Body of pancreas (tissue), 4 donors: ENCODE results near the gene NBEA. TPM values are rescaled to one million over a fixed set of nuclear protein-coding genes. Genes with fewer than 3 reads are reported as not detected.

ENCODE experiments used
- ATAC-seq: fragments of 150-250 bp; one replicate; pipeline ENCODE4 v1.9.1; 2016
- DNase-seq, 4 donors: peaks; one replicate each; pipeline ENCODE4 v3.0.0-alpha.2; 2019
- H3K27ac ChIP-seq, 4 donors: fragments of 200-600 bp; sonication (generic); 1 replicate in 3 of 4; 2 replicates in 1 of 4; pipeline versions ENCODE4 v1.5.1 to v1.6.1; 2016 to 2019; ENCODE audit warnings: mild to moderate bottlenecking in 1 of 4, mixed read lengths in 1 of 4, moderate library complexity in 1 of 4
- H3K27me3 ChIP-seq, 2 donors: fragments of 200-600 bp; sonication (generic); one replicate each; pipeline ENCODE4 v1.6.0; 2016; ENCODE audit warnings: mild to moderate bottlenecking in 1 of 2
- H3K36me3 ChIP-seq, 2 donors: fragments of 200-600 bp; sonication (generic); replicated peaks in 1 of 2; 2 replicates each; pipeline ENCODE4 v1.5.1; 2016; ENCODE audit warnings: low read depth in 2 of 2; ENCODE audit not compliant: insufficient read depth in 1 of 2
- H3K4me1 ChIP-seq: fragments of 200-600 bp; sonication (generic); one replicate; pipeline ENCODE4 v1.6.0; 2016
- H3K4me3 ChIP-seq, 2 donors: fragments of 200-600 bp; sonication (generic); 1 replicate in 1 of 2; 2 replicates in 1 of 2; pipeline ENCODE4 v1.5.1; 2016 to 2019
- H3K9me3 ChIP-seq, 3 donors: fragments of 200-600 bp; sonication (generic); 1 replicate in 2 of 3; 2 replicates in 1 of 3; pipeline ENCODE4 v1.5.1; 2016
- CTCF ChIP-seq, 7 experiments: fragments of 450-650 bp in 4 of 7; fragments of 200-600 bp in 3 of 7; sonication (generic) in 3 of 7; IDR thresholded peaks; one replicate each; pipeline ENCODE4 v1.5.1; 2016 to 2019; ENCODE audit warnings: antibody characterized with exemption in 7 of 7
- POLR2A ChIP-seq, 3 donors: fragments of 450-650 bp; IDR thresholded peaks; one replicate each; pipeline ENCODE4 v1.6.1; 2016; ENCODE audit warnings: antibody characterized with exemption in 3 of 3, mild to moderate bottlenecking in 2 of 3
- WGBS, 2 donors: methylation state at CpG; one replicate each; pipeline ENCODE4 v1.1.5; 2017; 5-methylcytosine and 5-hydroxymethylcytosine counted together
- intact Hi-C: fragments of 100-400 bp; cut with DNase I; formaldehyde crosslinking; loops from one replicate; pipeline ENCODE4 v1.15.1; 2023
- total RNA-seq, 2 donors: library from RNA; depleted of rRNA; stranded (reverse); fragments of >200 nt; gene quantifications; one replicate each; pipeline ENCODE4 v1.1.0, GENCODE V29; 2016

Gene NBEA
- total RNA-seq, 2 donors from 2014 or later, result 9.6 to 19.1 TPM

GRCh38 chr13:35014606-35015213 is 72.6 kb downstream of the NBEA start:
- Histone ChIP-seq H3K4me1 (no peaks in the 10 kb centered on the region), H3K36me3 (no peaks in the 10 kb centered on the region), H3K4me3 (no peak overlapping the region), H3K27ac (no peak overlapping the region), H3K9me3 (no peaks in the 10 kb centered on the region), H3K27me3 (no peaks in the 10 kb centered on the region)
- 81 to 87% methylated on average over 4 to 7 of the region's 7 CpGs for WGBS, 2 donors
- intact Hi-C loops, result no loop called here
- no peak for ATAC-seq
- TF ChIP-seq POLR2A (IDR thresholded peaks at IDR 0.05), result no peak
- no peak for TF ChIP-seq CTCF (IDR thresholded peaks at IDR 0.05)
- DNase-seq, result no peak

GRCh38 chr13:35016362-35017112 is 74.5 kb downstream of the NBEA start:
- H3K9me3 ChIP-seq, result no peaks in the 10 kb centered on the region
- H3K4me3 ChIP-seq, result no peak overlapping the region
- no peak for DNase-seq
- intact Hi-C loops, result no loop called here
- no peak for ATAC-seq
- 60 to 76% methylated on average over 5 of the region's 5 CpGs for WGBS, 2 donors
- H3K27ac ChIP-seq, result no peak overlapping the region
- TF ChIP-seq POLR2A (IDR thresholded peaks at IDR 0.05) (no peak), CTCF (IDR thresholded peaks at IDR 0.05) (no peak)
- H3K4me1 ChIP-seq, result no peaks in the 10 kb centered on the region
- H3K27me3 ChIP-seq, result no peaks in the 10 kb centered on the region
- no peaks in the 10 kb centered on the region for H3K36me3 ChIP-seq

- ATAC-seq (no peak), DNase-seq (no peak)
- Histone ChIP-seq H3K9me3 (no peaks in the 10 kb centered on the region), H3K27ac (no peak overlapping the region), H3K4me3 (no peak overlapping the region), H3K4me1 (no peaks in the 10 kb centered on the region), H3K27me3 (no peaks in the 10 kb centered on the region), H3K36me3 (no peaks in the 10 kb centered on the region)
- TF ChIP-seq CTCF (IDR thresholded peaks at IDR 0.05) (no peak), POLR2A (IDR thresholded peaks at IDR 0.05) (no peak)
- intact Hi-C loops, result no loop called here
- WGBS, 2 donors, result 85 to 88% methylated on average over 2 of the region's 2 CpGs
Measured at GRCh38 chr13:35025314-35025713, 83.2 kb downstream of the NBEA start.

GRCh38 chr13:35028338-35028867 is 86.3 kb downstream of the NBEA start:
- Histone ChIP-seq H3K4me3 (no peak overlapping the region), H3K27me3 (no peaks in the 10 kb centered on the region), H3K27ac (no peak overlapping the region), H3K4me1 (no peaks in the 10 kb centered on the region), H3K36me3 (no peaks in the 10 kb centered on the region), H3K9me3 (peaks cover 0 to 12% (median 0%) of the 10 kb centered on the region in 3 donors)
- DNase-seq (no peak), ATAC-seq (no peak)
- intact Hi-C loops, result no loop called here
- TF ChIP-seq CTCF (IDR thresholded peaks at IDR 0.05), result no peak
- no peak for TF ChIP-seq POLR2A (IDR thresholded peaks at IDR 0.05)
- WGBS, 2 donors, result 92 to 100% methylated on average over 1 of the region's 1 CpG
